Upper lobe of left lung (tissue), 6 donors: ENCODE data around the gene HPCAL1. TPM values are rescaled to one million over a fixed set of nuclear protein-coding genes. Genes with fewer than 3 reads are reported as not detected.
A peak's percentile ranks its signal among the peaks of the same experiment; 100 is the strongest.

ENCODE experiments used
- ATAC-seq, 2 donors: fragments of 200-7000 bp; cut with Tn5 transposase; one replicate each; pipeline ENCODE4 v1.9.1; 2022; ENCODE audit warnings: mild to moderate bottlenecking in 2 of 2, moderate library complexity in 2 of 2; ENCODE audit not compliant: low FRiP score in 2 of 2
- DNase-seq, 2 donors: peaks; one replicate each; pipeline ENCODE4 v3.0.0-alpha.2; 2019 to 2020
- H3K27ac ChIP-seq, 4 donors: fragments of 200-600 bp; sonication (generic); one replicate each; pipeline ENCODE4 v1.5.1; 2016 to 2019
- H3K27me3 ChIP-seq, 4 donors: fragments of 200-600 bp; sonication (generic); one replicate each; pipeline ENCODE4 v1.5.1; 2017 to 2019
- H3K36me3 ChIP-seq, 4 donors: fragments of 200-600 bp; sonication (generic); one replicate each; pipeline ENCODE4 v1.5.1; 2016 to 2019
- H3K4me1 ChIP-seq, 4 donors: fragments of 200-600 bp; sonication (generic); one replicate each; pipeline ENCODE4 v1.5.1; 2018 to 2019
- H3K4me3 ChIP-seq, 4 donors: fragments of 200-600 bp; sonication (generic); one replicate each; pipeline ENCODE4 v1.5.1; 2017 to 2019; ENCODE audit warnings: mild to moderate bottlenecking in 2 of 4, moderate library complexity in 1 of 4
- H3K9me3 ChIP-seq, 4 donors: fragments of 200-600 bp; sonication (generic); one replicate each; pipeline ENCODE4 v1.5.1; 2018 to 2019
- EP300 ChIP-seq, 4 donors: sonication (generic); formaldehyde crosslinking; IDR thresholded peaks; one replicate each; pipeline ENCODE4 v1.5.1; 2017; ENCODE audit warnings: antibody characterized with exemption in 4 of 4, control low read depth in 2 of 4
- POLR2A ChIP-seq, 4 donors: fragments of 450-650 bp; IDR thresholded peaks; one replicate each; pipeline ENCODE4 v1.5.1; 2016 to 2017; ENCODE audit warnings: antibody characterized with exemption in 4 of 4, mild to moderate bottlenecking in 2 of 4
- POLR2AphosphoS5 ChIP-seq, 2 donors: sonication (generic); formaldehyde crosslinking; IDR thresholded peaks; one replicate each; pipeline ENCODE4 v1.5.1; 2017; ENCODE audit warnings: antibody characterized with exemption in 2 of 2
- WGBS, 2 donors: methylation state at CpG; one replicate each; pipeline ENCODE4 v1.1.5; 2017 to 2018; 5-methylcytosine and 5-hydroxymethylcytosine counted together
- total RNA-seq, 6 donors: library from RNA; depleted of rRNA in 4 of 6; stranded (reverse); fragments of >200 nt in 4 of 6; gene quantifications; one replicate each; pipeline versions ENCODE4 v1.1.0 to v1.2.1, GENCODE V29; 2016 to 2021
- TF ChIP-seq, protein P1 (sequence below), 6 experiments: fragments of 450-650 bp in 4 of 6; fragments of 200-600 bp in 2 of 6; sonication (generic) in 2 of 6; IDR thresholded peaks; one replicate each; pipeline ENCODE4 v1.5.1; 2016 to 2019; ENCODE audit warnings: antibody characterized with exemption in 6 of 6
- donor health status: DM: no; HTN: no; CAD: no; lungs with moderate emphysema.
- donor health status: DM: no; HTN: yes; CAD: no; lungs with severe emphysema.

The HPCAL1 gene
- total RNA-seq, 6 donors from 2014 or later = 131 to 481 (median 261) TPM

DNA sequence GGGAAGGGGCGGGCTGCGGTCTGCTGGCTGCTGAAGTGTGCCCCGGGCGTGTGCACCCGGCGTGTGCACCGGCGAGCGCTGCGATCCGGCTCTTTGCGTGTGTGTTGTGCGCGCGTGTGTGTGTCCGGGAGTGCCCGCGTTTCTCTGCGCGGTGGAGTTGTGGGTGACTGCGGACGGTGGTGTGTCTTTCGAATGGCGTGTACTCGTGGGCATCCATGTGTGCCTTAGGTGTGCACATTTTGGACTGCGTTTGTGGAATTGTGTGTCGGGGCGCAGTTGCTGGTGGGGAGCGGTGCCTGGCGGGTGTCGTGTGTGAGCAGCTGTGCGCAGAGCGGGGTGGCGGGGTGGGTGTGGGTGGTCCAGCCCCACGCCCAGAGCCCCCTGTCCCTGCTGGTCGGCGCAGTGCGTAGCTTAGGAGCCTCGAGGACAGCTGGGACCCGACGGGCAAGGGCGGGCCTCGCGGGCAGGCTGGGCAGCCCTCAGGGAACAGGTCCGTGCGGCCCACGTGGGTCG is 533 bp downstream of the HPCAL1 start:
- Histone ChIP-seq H3K4me3 (peak overlapping the region; percentile 86 to 94 (median 92)), H3K9me3 (no peaks in the 10 kb centered on the region), H3K27ac (peak overlapping the region; percentile 88 to 95 (median 90)), H3K36me3 (no peaks in the 10 kb centered on the region), H3K4me1 (peaks cover 40 to 63% (median 53%) of the 10 kb centered on the region in 4 donors), H3K27me3 (no peaks in the 10 kb centered on the region)
- TF ChIP-seq EP300 (IDR thresholded peaks at IDR 0.05) (no peak), POLR2A (IDR thresholded peaks at IDR 0.05) (no peak), POLR2AphosphoS5 (IDR thresholded peaks at IDR 0.05) (no peak)
- TF ChIP-seq, protein P1, sequence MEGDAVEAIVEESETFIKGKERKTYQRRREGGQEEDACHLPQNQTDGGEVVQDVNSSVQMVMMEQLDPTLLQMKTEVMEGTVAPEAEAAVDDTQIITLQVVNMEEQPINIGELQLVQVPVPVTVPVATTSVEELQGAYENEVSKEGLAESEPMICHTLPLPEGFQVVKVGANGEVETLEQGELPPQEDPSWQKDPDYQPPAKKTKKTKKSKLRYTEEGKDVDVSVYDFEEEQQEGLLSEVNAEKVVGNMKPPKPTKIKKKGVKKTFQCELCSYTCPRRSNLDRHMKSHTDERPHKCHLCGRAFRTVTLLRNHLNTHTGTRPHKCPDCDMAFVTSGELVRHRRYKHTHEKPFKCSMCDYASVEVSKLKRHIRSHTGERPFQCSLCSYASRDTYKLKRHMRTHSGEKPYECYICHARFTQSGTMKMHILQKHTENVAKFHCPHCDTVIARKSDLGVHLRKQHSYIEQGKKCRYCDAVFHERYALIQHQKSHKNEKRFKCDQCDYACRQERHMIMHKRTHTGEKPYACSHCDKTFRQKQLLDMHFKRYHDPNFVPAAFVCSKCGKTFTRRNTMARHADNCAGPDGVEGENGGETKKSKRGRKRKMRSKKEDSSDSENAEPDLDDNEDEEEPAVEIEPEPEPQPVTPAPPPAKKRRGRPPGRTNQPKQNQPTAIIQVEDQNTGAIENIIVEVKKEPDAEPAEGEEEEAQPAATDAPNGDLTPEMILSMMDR (IDR thresholded peaks at IDR 0.05) = no peak
- WGBS, 2 donors = 0% methylated on average over 1 to 14 of the region's 48 CpGs
- ATAC-seq = peak; percentile 34 to 65
- DNase-seq = no peak

DNA sequence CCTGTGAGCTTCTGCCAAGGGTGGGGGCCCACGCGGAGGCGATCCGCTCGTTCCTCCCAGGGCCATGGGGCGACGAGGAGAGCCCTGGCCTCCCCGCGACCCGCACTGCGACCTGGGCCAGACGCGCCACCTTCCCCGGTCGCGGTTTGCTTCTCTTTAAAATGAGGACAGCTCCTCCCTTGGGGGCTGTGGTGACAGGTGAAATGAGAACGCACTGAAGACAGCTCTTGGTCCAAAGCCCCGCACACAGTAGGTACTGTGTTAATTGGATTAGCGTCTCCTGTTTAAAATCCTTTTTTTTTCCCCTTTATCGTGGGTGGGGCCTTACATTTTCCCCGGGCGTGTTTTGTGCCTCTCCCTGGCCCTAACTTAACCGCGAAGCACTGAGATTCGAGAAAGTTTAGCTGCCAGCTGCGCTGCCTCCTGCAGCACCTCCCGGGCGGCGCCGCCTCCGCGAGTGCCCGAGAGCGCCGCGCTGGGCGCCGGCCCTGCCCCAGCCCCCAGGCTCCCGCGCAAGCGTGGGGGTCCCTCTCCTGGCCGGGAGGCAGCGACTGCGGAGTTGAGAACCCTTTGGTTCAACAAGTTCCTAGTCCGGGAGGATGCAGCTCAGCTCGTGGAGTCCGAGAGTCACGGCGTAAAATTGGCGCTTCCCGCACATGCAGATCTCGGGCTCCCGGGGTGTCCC is 1.1 kb downstream of the HPCAL1 start:
- peak in 2 of 4 donors; percentile 29 to 32 for TF ChIP-seq POLR2A (IDR thresholded peaks at IDR 0.05)
- TF ChIP-seq, protein P1 (IDR thresholded peaks at IDR 0.05) = peak in 3 of 6 experiments; percentile 28 to 36 (median 28)
- no peak for TF ChIP-seq EP300 (IDR thresholded peaks at IDR 0.05)
- TF ChIP-seq POLR2AphosphoS5 (IDR thresholded peaks at IDR 0.05) = peak; percentile 15 to 30
- no peaks in the 10 kb centered on the region for H3K36me3 ChIP-seq
- H3K27me3 ChIP-seq = no peaks in the 10 kb centered on the region
- ATAC-seq = peak; percentile 20 to 29
- 1% methylated on average over 12 to 42 of the region's 53 CpGs for WGBS, 2 donors
- H3K4me1 ChIP-seq = peaks cover 40 to 65% (median 50%) of the 10 kb centered on the region in 4 donors
- peak overlapping the region; percentile 88 to 95 (median 90) for H3K27ac ChIP-seq
- H3K9me3 ChIP-seq = no peaks in the 10 kb centered on the region
- H3K4me3 ChIP-seq = peak overlapping the region; percentile 86 to 94 (median 92)
- peak; percentile 70 to 94 for DNase-seq

DNA sequence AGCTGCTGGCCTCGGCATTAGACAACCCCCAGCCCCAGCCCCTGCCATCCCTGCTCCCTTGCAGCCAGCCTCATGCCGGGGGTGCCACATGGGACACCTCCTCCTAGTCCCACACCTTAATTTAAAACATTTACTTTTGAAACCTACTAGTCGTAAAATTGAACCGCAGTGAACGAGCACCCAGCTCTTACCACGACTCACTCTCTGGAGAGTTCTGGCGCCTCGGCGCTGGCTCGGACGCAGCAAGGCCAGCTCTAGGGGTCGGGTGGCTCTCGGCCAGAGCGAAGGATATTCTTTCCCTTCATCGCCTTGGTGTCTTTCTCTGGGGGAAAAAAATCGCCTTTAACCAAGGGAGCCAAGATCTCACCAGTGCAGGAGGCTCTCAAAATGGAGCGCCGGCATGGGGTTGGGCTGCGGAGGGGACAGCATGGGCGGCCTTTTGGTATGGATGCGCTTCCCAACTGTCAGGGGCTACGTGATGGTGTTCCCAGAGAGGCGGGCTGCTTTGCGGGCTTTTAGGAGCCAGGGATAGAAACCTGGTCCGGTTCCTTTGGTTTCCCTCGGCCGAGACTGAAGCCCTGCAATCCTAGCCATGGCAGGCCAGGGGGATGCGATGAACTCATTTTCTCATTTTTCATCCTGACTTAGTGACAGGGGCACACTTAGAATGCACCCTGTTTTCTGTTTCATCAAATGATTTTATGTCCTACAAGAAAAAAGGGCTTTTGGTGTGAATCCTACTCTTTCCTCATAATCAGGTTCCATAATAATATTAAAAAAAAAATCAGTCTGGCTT is 2.0 kb downstream of the HPCAL1 start:
- H3K36me3 ChIP-seq = no peaks in the 10 kb centered on the region
- no peaks in the 10 kb centered on the region for H3K27me3 ChIP-seq
- H3K4me3 ChIP-seq = peak overlapping the region; percentile 86 to 94 (median 92)
- H3K4me1 ChIP-seq = peaks cover 44 to 71% (median 50%) of the 10 kb centered on the region in 4 donors
- H3K27ac ChIP-seq = peak overlapping the region; percentile 88 to 95 (median 90)
- WGBS, 2 donors = 21% methylated on average over 24 to 25 of the region's 28 CpGs
- H3K9me3 ChIP-seq = no peaks in the 10 kb centered on the region
- no peak for TF ChIP-seq EP300 (IDR thresholded peaks at IDR 0.05)
- TF ChIP-seq, protein P1 (IDR thresholded peaks at IDR 0.05) = no peak
- TF ChIP-seq POLR2AphosphoS5 (IDR thresholded peaks at IDR 0.05) = no peak
- TF ChIP-seq POLR2A (IDR thresholded peaks at IDR 0.05) = no peak
- no peak for ATAC-seq
- peak in 1 of 2 donors; percentile 77 for DNase-seq

DNA sequence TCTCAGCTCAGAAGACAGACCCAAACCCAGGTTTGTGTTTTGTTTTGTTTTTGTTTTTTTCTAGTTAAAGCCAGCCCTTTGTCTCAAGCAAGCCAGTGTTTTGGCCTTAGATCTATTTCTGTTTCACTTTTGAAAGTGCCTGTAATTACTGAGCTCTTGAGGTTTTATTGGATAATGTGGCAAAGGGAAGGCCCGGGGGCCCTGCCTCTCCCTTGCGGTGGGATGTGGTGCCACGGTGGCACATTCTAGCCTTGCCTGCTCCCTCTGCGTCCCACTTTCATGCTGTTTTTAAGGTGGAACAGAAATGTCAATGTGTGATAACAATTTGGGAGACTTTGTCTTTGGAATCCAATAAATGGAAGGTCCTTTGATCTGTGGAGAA is 2.5 kb downstream of the HPCAL1 start:
- WGBS, 2 donors = 7 to 11% methylated on average over 4 of the region's 4 CpGs
- TF ChIP-seq, protein P1 (IDR thresholded peaks at IDR 0.05) = no peak
- TF ChIP-seq POLR2AphosphoS5 (IDR thresholded peaks at IDR 0.05) = no peak
- no peak for TF ChIP-seq EP300 (IDR thresholded peaks at IDR 0.05)
- no peak for TF ChIP-seq POLR2A (IDR thresholded peaks at IDR 0.05)
- H3K4me3 ChIP-seq = peak overlapping the region; percentile 7 to 93 (median 89)
- no peaks in the 10 kb centered on the region for H3K27me3 ChIP-seq
- DNase-seq (no peak), ATAC-seq (no peak)
- H3K9me3 ChIP-seq = no peaks in the 10 kb centered on the region
- no peaks in the 10 kb centered on the region for H3K36me3 ChIP-seq
- H3K4me1 ChIP-seq = peaks cover 44 to 72% (median 50%) of the 10 kb centered on the region in 4 donors
- peak overlapping the region; percentile 88 to 95 (median 90) for H3K27ac ChIP-seq
